GM19025 (cell line): ENCODE measurements around the gene SPATA25.

ENCODE experiments used
- ATAC-seq: cut with Tn5 transposase; IDR thresholded peaks from one replicate; pipeline ENCODE4 v1.9.1; 2021; ENCODE audit warnings: mild to moderate bottlenecking, low read depth, moderate library complexity; ENCODE audit not compliant: unreplicated experiment

The SPATA25 gene

DNA sequence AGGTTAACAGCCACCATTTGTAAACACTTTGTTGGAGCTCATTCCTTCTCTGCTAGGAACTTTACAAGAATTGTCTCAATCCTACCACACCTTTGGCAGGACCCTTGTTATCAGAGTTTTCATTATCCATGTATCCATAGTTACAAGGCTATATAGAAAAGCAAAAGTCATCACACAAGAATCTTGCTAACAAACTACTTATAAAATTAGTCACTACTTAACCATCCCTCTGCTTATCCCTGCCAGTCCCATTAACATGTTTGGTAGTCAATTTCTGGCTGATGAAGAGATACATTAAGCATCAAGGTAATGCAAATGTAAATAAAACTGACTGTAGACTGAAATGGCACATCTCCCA lies 19.6 kb downstream of the SPATA25 start:
- ATAC-seq = no peak

DNA sequence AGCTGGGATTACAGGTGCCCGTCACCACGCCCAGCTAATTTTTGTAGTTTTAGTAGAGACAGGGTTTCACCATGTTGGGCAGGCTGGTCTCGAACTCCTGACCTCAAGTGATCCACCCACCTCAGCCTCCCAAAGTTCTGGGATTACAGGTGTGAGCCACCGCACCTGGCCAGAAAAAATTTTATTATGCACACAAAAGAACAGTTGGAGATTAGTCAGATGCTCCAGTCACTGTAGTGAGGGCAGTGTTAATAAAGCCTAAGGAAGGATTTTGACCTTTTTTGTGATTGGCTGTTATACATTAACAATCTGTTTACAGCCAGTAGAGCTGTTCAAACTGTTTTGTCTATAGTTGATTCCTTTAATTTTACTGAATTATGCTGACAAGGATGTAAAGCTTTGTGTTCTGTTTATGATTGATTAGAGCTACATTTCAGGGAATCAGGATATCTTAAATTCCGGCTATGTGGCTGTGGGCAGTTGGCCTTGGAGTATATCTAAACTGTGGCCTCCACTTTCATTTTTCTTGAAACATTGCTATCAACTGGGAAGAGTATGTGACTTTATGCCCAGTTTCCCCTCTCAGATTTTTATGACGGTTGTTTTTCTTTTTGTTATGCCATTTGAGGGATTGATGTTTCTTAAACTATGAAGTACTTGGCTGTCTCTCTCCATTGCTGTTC lies 20.1 kb downstream of the SPATA25 start:
- ATAC-seq = no peak

- no peak for ATAC-seq
Measured at GRCh38 chr20:45866454-45866853, 21.0 kb downstream of the SPATA25 start.

- no peak for ATAC-seq
Measured at GRCh38 chr20:45863543-45864470, 23.6 kb downstream of the SPATA25 start.

DNA sequence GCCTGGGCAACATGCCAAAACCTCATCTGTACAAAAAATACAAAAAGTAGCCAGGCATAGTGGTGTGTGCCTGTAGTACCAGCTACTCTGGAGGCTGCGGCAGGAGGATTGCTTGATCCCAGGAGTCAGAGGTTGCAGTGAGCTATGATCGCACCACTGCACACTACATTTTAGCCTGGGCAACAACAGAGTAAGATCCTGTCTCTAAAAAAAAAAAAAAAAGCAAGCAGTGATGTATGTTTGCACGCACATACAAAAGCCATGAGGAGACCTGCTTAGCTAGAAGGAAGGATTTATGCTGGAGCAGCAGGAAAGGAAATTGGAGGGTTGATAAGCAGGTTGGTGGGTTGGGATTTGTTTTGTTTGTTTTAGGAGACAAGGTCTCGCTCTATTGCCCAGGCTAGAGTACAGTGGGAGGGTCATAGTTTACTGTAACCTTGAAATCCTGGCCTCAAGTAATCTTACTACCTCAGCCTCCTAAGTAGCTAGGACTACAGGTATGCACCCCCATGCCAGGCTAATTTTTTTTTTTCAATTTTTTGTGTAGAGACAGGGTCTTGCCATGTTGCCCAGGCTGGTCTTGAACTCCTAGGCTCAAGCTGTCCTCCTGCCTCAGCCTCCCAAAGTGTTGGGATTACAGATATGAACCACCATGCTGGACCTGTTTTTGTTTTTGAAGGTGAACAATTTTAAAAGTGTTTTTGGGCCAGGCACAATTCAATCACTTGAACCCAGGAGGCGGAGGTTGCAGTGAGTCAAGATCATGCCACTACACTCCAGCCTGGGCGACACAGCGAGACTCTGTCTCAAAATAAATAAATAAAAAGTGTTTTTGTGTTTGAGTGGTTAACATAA lies 26.0 kb downstream of the SPATA25 start:
- no peak for ATAC-seq

- no peak for ATAC-seq
Measured at GRCh38 chr20:45860560-45861220, 26.7 kb downstream of the SPATA25 start.

- no peak for ATAC-seq
Measured at GRCh38 chr20:45859916-45860315, 27.5 kb downstream of the SPATA25 start.

DNA sequence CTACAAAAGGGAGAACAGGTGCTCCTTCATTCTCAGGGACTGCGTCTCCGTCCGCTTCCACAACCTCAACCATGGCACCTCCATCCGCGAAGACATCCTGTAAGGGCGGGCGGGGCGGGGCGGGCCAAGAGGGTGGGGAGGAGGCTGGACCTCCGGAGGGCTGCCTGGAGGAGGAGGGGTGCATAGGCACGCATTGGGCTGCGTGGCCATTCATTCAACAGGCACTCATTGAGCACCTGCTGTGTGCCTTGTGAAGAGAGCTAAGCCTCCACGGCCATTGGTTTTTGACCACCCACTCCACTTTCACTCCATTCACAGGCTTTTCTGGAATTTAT lies 29.6 kb downstream of the SPATA25 start:
- peak; percentile 7 for ATAC-seq

DNA sequence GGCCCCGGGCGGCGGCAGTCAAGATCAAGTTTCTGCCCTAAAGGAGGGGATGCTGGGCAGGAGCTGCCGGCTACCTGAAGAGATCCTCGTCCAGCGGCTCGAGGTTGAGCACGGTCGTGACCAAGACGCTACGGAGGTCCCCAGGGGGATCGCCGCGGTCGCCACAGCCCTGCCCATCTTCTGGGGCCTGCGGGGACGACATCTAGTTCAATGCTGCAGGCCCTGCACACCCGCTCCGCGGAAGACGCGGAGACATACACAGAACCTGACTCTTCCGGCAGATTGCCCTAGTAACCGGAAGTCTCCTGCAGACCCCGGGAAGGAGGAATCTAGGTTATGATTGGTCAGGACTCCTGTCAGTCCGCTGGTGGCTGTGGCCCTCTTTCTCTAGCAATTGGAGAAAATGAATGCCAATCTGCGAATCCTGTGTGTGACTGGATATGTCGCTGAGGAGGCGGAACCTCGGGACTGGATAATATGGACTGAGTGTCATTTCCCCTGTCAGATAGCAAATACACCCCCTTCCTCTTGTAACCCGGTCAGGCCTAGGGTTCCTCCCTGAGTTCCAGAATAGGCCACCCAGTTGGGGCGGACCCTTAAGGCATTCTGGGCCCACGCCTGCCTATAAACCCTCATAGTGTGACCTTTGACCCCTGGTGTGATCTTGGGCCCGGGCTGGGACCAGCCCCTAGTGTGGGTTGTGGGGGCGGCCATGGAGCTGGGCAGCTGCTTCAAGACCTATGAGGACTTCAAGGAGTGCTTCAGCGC lies 30.1 kb downstream of the SPATA25 start, which contains the start of the genes ACOT8 and ZSWIM3:
Gene ACOT8, minus strand, starts transcription at position 279 of the 768 bp plus-strand sequence. Its CDS starts 77 bp downstream, at position 202.
Gene ZSWIM3, plus strand, starts transcription at position 501 of the 768 bp plus-strand sequence. Its CDS starts 212 bp downstream, at position 713.
- ATAC-seq = peak; percentile 98

DNA sequence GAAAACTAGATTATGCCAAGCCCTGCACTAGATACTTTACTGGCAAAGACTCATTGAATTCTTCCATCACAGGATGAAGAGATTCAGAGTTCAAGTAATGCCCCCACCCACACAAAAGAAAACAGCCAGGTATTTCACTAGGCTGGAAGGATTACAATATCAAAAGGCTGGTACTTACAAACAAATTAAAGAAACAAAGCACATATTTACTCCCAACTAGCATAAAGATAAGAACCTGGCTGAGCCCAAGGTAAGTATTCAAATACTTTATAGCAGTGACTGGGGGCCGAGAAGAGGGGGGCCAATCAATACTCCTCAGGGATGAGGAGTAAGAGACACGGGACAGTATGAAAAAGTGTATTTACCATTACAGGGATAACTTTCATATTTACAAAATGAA lies 33.9 kb downstream of the SPATA25 start:
- no peak for ATAC-seq

GRCh38 chr20:45852326-45852725 lies 35.1 kb downstream of the SPATA25 start:
- ATAC-seq = no peak

DNA sequence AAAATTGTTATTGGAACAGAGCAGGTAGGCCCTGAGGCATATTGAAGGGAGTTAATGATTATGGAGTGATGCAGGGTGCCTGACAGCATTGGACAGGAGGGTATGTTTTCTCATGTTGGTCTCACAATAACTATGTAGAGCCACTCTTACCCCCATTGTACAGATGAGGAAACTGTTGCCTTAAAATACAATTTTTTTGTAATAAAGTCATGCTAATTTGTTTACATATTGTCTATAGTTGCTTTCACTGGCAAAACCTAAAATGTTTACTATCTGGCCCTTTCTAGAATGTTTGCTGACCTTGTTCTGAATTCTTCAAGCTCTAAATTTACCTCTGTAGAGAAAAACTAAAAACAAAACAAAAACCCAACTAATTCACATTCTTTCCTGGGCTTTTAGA lies 35.9 kb downstream of the SPATA25 start:
- no peak for ATAC-seq

DNA sequence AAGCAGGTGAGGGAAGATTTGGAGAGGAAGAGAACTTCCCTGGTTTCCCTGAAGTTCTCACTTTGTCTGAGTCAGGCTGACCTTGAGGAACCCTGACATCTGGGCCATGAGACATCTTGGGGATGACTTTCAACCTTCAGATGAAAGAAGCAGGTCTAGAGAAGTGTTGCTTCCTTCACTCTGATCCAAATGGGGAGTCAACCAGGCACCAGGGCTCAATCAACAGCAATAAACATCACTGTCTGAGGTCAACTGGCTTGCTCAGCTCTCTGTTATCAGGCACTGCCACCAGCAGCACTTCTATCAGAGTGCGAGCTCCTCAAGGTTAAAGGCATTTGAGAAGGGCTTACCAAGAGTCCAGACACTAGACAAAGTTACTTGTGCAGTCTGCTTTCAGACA lies 36.5 kb downstream of the SPATA25 start:
- ATAC-seq = no peak

- ATAC-seq = no peak
Measured at GRCh38 chr20:45850238-45850637, 37.2 kb downstream of the SPATA25 start.

GRCh38 chr20:45848969-45849582 lies 38.3 kb downstream of the SPATA25 start:
- no peak for ATAC-seq

DNA sequence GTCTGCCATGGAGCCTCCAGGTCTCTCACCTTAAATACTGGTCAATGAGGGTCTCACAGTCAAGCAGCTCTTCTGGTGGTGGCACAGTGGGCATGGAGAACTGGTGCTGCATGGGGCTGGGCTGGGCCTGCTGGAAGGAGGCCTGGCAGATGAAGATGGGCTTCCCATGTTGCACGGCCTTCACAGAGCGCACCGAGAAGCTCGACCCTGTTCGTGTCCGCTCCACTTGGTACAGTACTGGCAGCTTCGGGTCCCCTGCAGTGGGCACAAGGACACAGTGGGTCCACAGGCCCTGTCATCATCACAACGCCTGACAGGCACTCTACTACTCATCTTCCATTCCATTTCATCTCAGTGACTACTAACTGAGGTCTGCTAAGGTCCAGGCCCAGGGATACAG lies 39.0 kb downstream of the SPATA25 start:
- ATAC-seq = no peak

GRCh38 chr20:45845452-45845851 lies 42.0 kb downstream of the SPATA25 start:
- ATAC-seq = no peak

DNA sequence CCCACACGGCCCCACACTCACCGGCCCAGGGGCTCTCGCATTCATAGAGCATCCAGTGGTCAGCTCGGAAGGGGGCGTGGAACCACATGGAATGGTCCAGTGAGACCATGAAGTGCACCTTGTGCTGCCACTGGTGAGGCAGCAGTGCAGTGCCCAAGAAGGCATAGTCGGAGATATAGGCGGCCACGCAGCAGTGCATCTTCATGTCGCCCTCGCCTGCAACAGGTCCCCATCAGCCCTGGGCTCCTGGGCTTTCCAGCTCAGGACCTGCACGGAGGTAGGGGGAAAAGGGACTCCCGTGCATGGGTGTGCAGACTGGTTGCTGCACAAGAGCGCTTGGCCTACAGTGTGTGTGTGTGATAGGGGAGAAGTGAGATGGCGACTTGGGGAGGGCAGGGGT lies 43.9 kb downstream of the SPATA25 start:
- no peak for ATAC-seq

DNA sequence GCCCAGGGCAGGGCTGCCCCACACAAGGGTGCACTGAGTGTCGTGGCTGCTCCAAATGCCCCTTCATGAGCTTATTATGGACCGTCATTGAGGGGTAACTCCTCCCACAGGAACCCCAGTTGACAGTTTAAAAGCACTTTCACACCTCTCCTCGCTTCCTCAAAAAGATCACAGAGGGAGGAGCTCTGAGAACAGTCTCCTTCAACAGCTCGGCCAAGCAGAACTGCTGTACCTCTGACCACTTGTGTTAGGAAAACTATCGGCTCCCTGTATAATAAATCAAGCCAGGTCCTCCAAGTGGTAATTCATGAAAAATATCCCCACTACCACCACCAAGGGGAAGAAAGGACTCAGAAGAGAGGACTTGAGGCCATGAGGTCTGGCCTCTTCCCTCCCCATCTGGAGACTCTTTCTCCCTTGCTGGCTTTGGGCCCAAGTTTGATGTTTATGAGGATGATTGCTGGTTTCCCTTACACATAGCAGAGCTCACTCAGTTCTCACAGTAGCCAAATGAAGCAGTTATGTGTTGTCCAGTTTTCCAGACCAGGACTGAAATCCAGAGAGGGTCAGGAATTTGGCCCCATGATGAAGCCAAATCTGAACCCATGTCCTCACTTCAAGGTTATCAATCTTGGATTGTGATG lies 45.1 kb downstream of the SPATA25 start:
- ATAC-seq = no peak
